A549 (cell line): ENCODE results near the gene SPECC1.

Experiments used
- CBX2 ChIP-seq: fragments of 200-600 bp; sonication (generic); IDR thresholded peaks from 2 replicates; pipeline ENCODE4 v1.6.1; 2016; ENCODE audit warnings: low read depth, mild to moderate bottlenecking, borderline replicate concordance
- CBX8 ChIP-seq: fragments of 200-600 bp; sonication (generic); IDR thresholded peaks from 2 replicates; pipeline ENCODE4 v1.6.1; 2016
- ESRRA ChIP-seq: fragments of 150-350 bp; IDR thresholded peaks from 2 replicates; pipeline ENCODE4 v1.6.1; 2014; ENCODE audit warnings: mild to moderate bottlenecking, low read length, borderline replicate concordance
- HDAC2 ChIP-seq: fragments of 200-600 bp; sonication (generic); IDR thresholded peaks from 2 replicates; pipeline ENCODE4 v1.6.1; 2016
- NPAS2 ChIP-seq: fragments of 250-450 bp; sonication (Bioruptor Pico); IDR thresholded peaks from 2 replicates; pipeline ENCODE4 v1.8.0; 2022; ENCODE audit warnings: mild to moderate bottlenecking, moderate library complexity, borderline replicate concordance
- POLR2A ChIP-seq: IDR thresholded peaks from 2 replicates; pipeline ENCODE4 v1.6.1; 2012; ENCODE audit warnings: mild to moderate bottlenecking, low read length
- RAD21 ChIP-seq, 2 experiments: fragments of >200 bp in 1 of 2; sonication (Bioruptor Twin) in 1 of 2; formaldehyde crosslinking in 1 of 2; IDR thresholded peaks in 1 of 2; conservative IDR thresholded peaks in 1 of 2; 2 replicates in 1 of 2; 3 replicates in 1 of 2; pipeline ENCODE4 v1.6.1; 2012 to 2018; ENCODE audit warnings: inconsistent platforms in 1 of 2
- RFX5 ChIP-seq: fragments of 450-650 bp; IDR thresholded peaks from 2 replicates; pipeline ENCODE4 v1.7.1; 2014; ENCODE audit warnings: antibody characterized with exemption, mild to moderate bottlenecking, moderate library complexity
- TF ChIP-seq, protein P1 (sequence below): fragments of >200 bp; sonication (Bioruptor Twin); formaldehyde crosslinking; IDR thresholded peaks from 3 replicates; pipeline ENCODE4 v1.5.1; 2016

GRCh38 chr17:20151174-20151573 is 142.0 kb downstream of the SPECC1 start:
- TF ChIP-seq, protein P1, sequence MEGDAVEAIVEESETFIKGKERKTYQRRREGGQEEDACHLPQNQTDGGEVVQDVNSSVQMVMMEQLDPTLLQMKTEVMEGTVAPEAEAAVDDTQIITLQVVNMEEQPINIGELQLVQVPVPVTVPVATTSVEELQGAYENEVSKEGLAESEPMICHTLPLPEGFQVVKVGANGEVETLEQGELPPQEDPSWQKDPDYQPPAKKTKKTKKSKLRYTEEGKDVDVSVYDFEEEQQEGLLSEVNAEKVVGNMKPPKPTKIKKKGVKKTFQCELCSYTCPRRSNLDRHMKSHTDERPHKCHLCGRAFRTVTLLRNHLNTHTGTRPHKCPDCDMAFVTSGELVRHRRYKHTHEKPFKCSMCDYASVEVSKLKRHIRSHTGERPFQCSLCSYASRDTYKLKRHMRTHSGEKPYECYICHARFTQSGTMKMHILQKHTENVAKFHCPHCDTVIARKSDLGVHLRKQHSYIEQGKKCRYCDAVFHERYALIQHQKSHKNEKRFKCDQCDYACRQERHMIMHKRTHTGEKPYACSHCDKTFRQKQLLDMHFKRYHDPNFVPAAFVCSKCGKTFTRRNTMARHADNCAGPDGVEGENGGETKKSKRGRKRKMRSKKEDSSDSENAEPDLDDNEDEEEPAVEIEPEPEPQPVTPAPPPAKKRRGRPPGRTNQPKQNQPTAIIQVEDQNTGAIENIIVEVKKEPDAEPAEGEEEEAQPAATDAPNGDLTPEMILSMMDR: no peak
- TF ChIP-seq POLR2A: no peak
- TF ChIP-seq CBX8: no peak
- no peak for TF ChIP-seq CBX2
- no peak for TF ChIP-seq RFX5
- TF ChIP-seq ESRRA: no peak
- no peak for TF ChIP-seq HDAC2
- TF ChIP-seq RAD21 (conservative IDR thresholded peaks at IDR 0.05 in 1 of 2, IDR thresholded peaks at IDR 0.05 in 1 of 2): no peak
- no peak for TF ChIP-seq NPAS2 (CRISPR knock-in tag)
